Mesodermal cell (in vitro differentiated cells): ENCODE data around the gene SLC22A1.
"Not testable (repeated sequence)": the region's sequence is repeated elsewhere in the genome, so short reads cannot be mapped to it uniquely, and the experiment has no call there.

ENCODE experiments used
- H3K27ac ChIP-seq: 2 replicates; pipeline ENCODE4 v1.7.0; 2013; ENCODE audit warnings: mild to moderate bottlenecking, low read depth, low read length, moderate library complexity; ENCODE audit not compliant: severe bottlenecking
- H3K36me3 ChIP-seq: 2 replicates; pipeline ENCODE4 v1.7.1; 2013; ENCODE audit warnings: mild to moderate bottlenecking, low read length, moderate library complexity; ENCODE audit not compliant: control insufficient read depth, insufficient read depth
- H3K4me1 ChIP-seq: one replicate; pipeline ENCODE4 v1.7.1; 2013; ENCODE audit warnings: mild to moderate bottlenecking, low read length; ENCODE audit not compliant: insufficient read depth, control insufficient read depth, poor library complexity, severe bottlenecking
- H3K4me3 ChIP-seq: 2 replicates; pipeline ENCODE4 v1.7.0; 2013; ENCODE audit warnings: low read length, control low read depth, mild to moderate bottlenecking; ENCODE audit not compliant: insufficient read depth, poor library complexity, severe bottlenecking; ENCODE audit errors: extremely low read depth
- H3K9me3 ChIP-seq: 2 replicates; pipeline ENCODE4 v1.7.1; 2013; ENCODE audit warnings: mild to moderate bottlenecking, low read length, moderate library complexity; ENCODE audit not compliant: control insufficient read depth
- WGBS, 2 experiments: methylation state at CpG; one replicate each; pipeline ENCODE4 v1.1.5; 2013; ENCODE audit warnings: missing lambda C conversion rate in 2 of 2; ENCODE audit not compliant: insufficient coverage in 2 of 2; 5-methylcytosine and 5-hydroxymethylcytosine counted together

The SLC22A1 gene

GRCh38 chr6:160124007-160124406 lies 2.4 kb downstream of the SLC22A1 start:
- WGBS, 2 experiments, result 100% methylated on average over 1 to 2 of the region's 2 CpGs
- H3K9me3 ChIP-seq, result no peaks in the 10 kb centered on the region
- H3K36me3 ChIP-seq, result no peaks in the 10 kb centered on the region
- H3K4me1 ChIP-seq, result no peaks in the 10 kb centered on the region
- H3K27ac ChIP-seq, result no peak overlapping the region
- H3K4me3 ChIP-seq, result no peak overlapping the region

- Histone ChIP-seq H3K4me1 (no peaks in the 10 kb centered on the region), H3K27ac (no peak overlapping the region), H3K9me3 (no peaks in the 10 kb centered on the region), H3K4me3 (no peak overlapping the region), H3K36me3 (no peaks in the 10 kb centered on the region)
- 92 to 93% methylated on average over 3 to 5 of the region's 5 CpGs for WGBS, 2 experiments
These were observed 3.0 kb downstream of the SLC22A1 start for GRCh38 chr6:160124605-160125004.

GRCh38 chr6:160125105-160125504 lies 3.5 kb downstream of the SLC22A1 start:
- H3K4me1 ChIP-seq, H3K9me3 ChIP-seq: not testable (repeated sequence)
- 87 to 96% methylated on average over 3 to 4 of the region's 5 CpGs for WGBS, 2 experiments

GRCh38 chr6:160127270-160128124 lies 5.9 kb downstream of the SLC22A1 start:
- Histone ChIP-seq H3K4me1 (no peaks in the 10 kb centered on the region), H3K9me3 (no peaks in the 10 kb centered on the region), H3K27ac (no peak overlapping the region), H3K36me3 (no peaks in the 10 kb centered on the region), H3K4me3 (no peak overlapping the region)
- 87 to 95% methylated on average over 12 of the region's 16 CpGs for WGBS, 2 experiments

More at GRCh38 chr6:160125105-160125504, 3.5 kb downstream of the SLC22A1 start:
- H3K36me3 ChIP-seq, H3K27ac ChIP-seq, H3K4me3 ChIP-seq: not testable (repeated sequence)

GRCh38 chr6:160128125-160128683 lies 6.6 kb downstream of the SLC22A1 start:
- 91 to 94% methylated on average over 3 of the region's 3 CpGs for WGBS, 2 experiments
- Histone ChIP-seq H3K36me3 (no peaks in the 10 kb centered on the region), H3K4me1 (no peaks in the 10 kb centered on the region), H3K4me3 (no peak overlapping the region), H3K27ac (no peak overlapping the region), H3K9me3 (no peaks in the 10 kb centered on the region)

GRCh38 chr6:160128879-160129516 lies 7.4 kb downstream of the SLC22A1 start:
- 75 to 85% methylated on average over 4 to 5 of the region's 6 CpGs for WGBS, 2 experiments
- H3K4me1 ChIP-seq, result no peaks in the 10 kb centered on the region
- no peak overlapping the region for H3K4me3 ChIP-seq
- H3K9me3 ChIP-seq, result no peaks in the 10 kb centered on the region
- no peak overlapping the region for H3K27ac ChIP-seq
- no peaks in the 10 kb centered on the region for H3K36me3 ChIP-seq

- no peaks in the 10 kb centered on the region for H3K36me3 ChIP-seq
- 89 to 91% methylated on average over 10 of the region's 10 CpGs for WGBS, 2 experiments
These were observed 8.4 kb downstream of the SLC22A1 start for GRCh38 chr6:160129881-160130615.

GRCh38 chr6:160130729-160131484 lies 9.3 kb downstream of the SLC22A1 start:
- H3K4me1 ChIP-seq, result no peaks in the 10 kb centered on the region
- 92 to 98% methylated on average over 10 to 13 of the region's 13 CpGs for WGBS, 2 experiments
- no peaks in the 10 kb centered on the region for H3K9me3 ChIP-seq
- no peak overlapping the region for H3K4me3 ChIP-seq
- H3K36me3 ChIP-seq, result no peaks in the 10 kb centered on the region
- no peak overlapping the region for H3K27ac ChIP-seq

More at GRCh38 chr6:160129881-160130615, 8.4 kb downstream of the SLC22A1 start:
- no peaks in the 10 kb centered on the region for H3K4me1 ChIP-seq
- no peak overlapping the region for H3K4me3 ChIP-seq
- H3K9me3 ChIP-seq, result no peaks in the 10 kb centered on the region
- H3K27ac ChIP-seq, result no peak overlapping the region

- Histone ChIP-seq H3K9me3 (no peaks in the 10 kb centered on the region), H3K4me3 (no peak overlapping the region), H3K4me1 (no peaks in the 10 kb centered on the region), H3K36me3 (no peaks in the 10 kb centered on the region), H3K27ac (no peak overlapping the region)
- 90 to 92% methylated on average over 17 to 18 of the region's 19 CpGs for WGBS, 2 experiments
These were observed 10.2 kb downstream of the SLC22A1 start for GRCh38 chr6:160131636-160132296.

GRCh38 chr6:160132297-160132637 lies 10.7 kb downstream of the SLC22A1 start:
- WGBS, 2 experiments, result 71 to 95% methylated on average over 2 to 3 of the region's 4 CpGs
- H3K4me1 ChIP-seq, result no peaks in the 10 kb centered on the region
- no peak overlapping the region for H3K27ac ChIP-seq
- H3K36me3 ChIP-seq, result no peaks in the 10 kb centered on the region
- no peaks in the 10 kb centered on the region for H3K9me3 ChIP-seq
- H3K4me3 ChIP-seq, result no peak overlapping the region
